ENCODE measurements around the gene BAIAP3. TPM values are rescaled to one million over a fixed set of nuclear protein-coding genes. Genes with fewer than 3 reads are reported as not detected.

BAIAP3 gene
- total and polyA plus RNA-seq, 2 experiments from 2014 or later, result 5.2 to 13.0 TPM

- H3K79me2 ChIP-seq (replicated peaks; ENCODE audit: insufficient read depth), result peaks cover 45% of the 10 kb centered on the region
- H3K27ac ChIP-seq (ENCODE audit: low read depth), result no peak overlapping the region
- no peaks in the 10 kb centered on the region for H3K9me2 ChIP-seq (ENCODE audit: insufficient read depth)
- TF ChIP-seq ZNF114 (CRISPR knock-in tag; IDR thresholded peaks at IDR 0.05), result no peak
- TF ChIP-seq, protein P1, sequence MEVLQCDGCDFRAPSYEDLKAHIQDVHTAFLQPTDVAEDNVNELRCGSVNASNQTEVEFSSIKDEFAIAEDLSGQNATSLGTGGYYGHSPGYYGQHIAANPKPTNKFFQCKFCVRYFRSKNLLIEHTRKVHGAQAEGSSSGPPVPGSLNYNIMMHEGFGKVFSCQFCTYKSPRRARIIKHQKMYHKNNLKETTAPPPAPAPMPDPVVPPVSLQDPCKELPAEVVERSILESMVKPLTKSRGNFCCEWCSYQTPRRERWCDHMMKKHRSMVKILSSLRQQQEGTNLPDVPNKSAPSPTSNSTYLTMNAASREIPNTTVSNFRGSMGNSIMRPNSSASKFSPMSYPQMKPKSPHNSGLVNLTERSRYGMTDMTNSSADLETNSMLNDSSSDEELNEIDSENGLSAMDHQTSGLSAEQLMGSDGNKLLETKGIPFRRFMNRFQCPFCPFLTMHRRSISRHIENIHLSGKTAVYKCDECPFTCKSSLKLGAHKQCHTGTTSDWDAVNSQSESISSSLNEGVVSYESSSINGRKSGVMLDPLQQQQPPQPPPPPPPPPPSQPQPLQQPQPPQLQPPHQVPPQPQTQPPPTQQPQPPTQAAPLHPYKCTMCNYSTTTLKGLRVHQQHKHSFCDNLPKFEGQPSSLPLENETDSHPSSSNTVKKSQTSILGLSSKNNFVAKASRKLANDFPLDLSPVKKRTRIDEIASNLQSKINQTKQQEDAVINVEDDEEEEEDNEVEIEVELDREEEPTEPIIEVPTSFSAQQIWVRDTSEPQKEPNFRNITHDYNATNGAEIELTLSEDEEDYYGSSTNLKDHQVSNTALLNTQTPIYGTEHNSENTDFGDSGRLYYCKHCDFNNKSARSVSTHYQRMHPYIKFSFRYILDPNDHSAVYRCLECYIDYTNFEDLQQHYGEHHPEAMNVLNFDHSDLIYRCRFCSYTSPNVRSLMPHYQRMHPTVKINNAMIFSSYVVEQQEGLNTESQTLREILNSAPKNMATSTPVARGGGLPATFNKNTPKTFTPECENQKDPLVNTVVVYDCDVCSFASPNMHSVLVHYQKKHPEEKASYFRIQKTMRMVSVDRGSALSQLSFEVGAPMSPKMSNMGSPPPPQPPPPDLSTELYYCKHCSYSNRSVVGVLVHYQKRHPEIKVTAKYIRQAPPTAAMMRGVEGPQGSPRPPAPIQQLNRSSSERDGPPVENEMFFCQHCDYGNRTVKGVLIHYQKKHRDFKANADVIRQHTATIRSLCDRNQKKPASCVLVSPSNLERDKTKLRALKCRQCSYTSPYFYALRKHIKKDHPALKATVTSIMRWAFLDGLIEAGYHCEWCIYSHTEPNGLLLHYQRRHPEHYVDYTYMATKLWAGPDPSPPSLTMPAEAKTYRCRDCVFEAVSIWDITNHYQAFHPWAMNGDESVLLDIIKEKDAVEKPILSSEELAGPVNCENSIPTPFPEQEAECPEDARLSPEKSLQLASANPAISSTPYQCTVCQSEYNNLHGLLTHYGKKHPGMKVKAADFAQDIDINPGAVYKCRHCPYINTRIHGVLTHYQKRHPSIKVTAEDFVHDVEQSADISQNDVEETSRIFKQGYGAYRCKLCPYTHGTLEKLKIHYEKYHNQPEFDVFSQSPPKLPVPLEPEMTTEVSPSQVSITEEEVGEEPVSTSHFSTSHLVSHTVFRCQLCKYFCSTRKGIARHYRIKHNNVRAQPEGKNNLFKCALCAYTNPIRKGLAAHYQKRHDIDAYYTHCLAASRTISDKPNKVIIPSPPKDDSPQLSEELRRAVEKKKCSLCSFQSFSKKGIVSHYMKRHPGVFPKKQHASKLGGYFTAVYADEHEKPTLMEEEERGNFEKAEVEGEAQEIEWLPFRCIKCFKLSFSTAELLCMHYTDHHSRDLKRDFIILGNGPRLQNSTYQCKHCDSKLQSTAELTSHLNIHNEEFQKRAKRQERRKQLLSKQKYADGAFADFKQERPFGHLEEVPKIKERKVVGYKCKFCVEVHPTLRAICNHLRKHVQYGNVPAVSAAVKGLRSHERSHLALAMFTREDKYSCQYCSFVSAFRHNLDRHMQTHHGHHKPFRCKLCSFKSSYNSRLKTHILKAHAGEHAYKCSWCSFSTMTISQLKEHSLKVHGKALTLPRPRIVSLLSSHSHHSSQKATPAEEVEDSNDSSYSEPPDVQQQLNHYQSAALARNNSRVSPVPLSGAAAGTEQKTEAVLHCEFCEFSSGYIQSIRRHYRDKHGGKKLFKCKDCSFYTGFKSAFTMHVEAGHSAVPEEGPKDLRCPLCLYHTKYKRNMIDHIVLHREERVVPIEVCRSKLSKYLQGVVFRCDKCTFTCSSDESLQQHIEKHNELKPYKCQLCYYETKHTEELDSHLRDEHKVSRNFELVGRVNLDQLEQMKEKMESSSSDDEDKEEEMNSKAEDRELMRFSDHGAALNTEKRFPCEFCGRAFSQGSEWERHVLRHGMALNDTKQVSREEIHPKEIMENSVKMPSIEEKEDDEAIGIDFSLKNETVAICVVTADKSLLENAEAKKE (CRISPR knock-in tag; IDR thresholded peaks at IDR 0.05), result no peak
- TF ChIP-seq, protein P2, sequence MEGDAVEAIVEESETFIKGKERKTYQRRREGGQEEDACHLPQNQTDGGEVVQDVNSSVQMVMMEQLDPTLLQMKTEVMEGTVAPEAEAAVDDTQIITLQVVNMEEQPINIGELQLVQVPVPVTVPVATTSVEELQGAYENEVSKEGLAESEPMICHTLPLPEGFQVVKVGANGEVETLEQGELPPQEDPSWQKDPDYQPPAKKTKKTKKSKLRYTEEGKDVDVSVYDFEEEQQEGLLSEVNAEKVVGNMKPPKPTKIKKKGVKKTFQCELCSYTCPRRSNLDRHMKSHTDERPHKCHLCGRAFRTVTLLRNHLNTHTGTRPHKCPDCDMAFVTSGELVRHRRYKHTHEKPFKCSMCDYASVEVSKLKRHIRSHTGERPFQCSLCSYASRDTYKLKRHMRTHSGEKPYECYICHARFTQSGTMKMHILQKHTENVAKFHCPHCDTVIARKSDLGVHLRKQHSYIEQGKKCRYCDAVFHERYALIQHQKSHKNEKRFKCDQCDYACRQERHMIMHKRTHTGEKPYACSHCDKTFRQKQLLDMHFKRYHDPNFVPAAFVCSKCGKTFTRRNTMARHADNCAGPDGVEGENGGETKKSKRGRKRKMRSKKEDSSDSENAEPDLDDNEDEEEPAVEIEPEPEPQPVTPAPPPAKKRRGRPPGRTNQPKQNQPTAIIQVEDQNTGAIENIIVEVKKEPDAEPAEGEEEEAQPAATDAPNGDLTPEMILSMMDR (conservative IDR thresholded peaks at IDR 0.05; ENCODE audit: low read depth in 2 of 2), result no peak
- no peak for TF ChIP-seq EZH2phosphoT487 (IDR thresholded peaks at IDR 0.05; ENCODE audit: unreplicated experiment)
- TF ChIP-seq ZNF331 (CRISPR knock-in tag; IDR thresholded peaks at IDR 0.05; ENCODE audit: low read depth), result no peak
- no peak for TF ChIP-seq JUNB (IDR thresholded peaks at IDR 0.05; ENCODE audit: unreplicated experiment)
- TF ChIP-seq NANOG (IDR thresholded peaks at IDR 0.05; ENCODE audit: borderline replicate concordance), result no peak
- TF ChIP-seq EZH2 (IDR thresholded peaks at IDR 0.05; ENCODE audit: low read depth, unreplicated experiment), result no peak
- TF ChIP-seq, protein P3, sequence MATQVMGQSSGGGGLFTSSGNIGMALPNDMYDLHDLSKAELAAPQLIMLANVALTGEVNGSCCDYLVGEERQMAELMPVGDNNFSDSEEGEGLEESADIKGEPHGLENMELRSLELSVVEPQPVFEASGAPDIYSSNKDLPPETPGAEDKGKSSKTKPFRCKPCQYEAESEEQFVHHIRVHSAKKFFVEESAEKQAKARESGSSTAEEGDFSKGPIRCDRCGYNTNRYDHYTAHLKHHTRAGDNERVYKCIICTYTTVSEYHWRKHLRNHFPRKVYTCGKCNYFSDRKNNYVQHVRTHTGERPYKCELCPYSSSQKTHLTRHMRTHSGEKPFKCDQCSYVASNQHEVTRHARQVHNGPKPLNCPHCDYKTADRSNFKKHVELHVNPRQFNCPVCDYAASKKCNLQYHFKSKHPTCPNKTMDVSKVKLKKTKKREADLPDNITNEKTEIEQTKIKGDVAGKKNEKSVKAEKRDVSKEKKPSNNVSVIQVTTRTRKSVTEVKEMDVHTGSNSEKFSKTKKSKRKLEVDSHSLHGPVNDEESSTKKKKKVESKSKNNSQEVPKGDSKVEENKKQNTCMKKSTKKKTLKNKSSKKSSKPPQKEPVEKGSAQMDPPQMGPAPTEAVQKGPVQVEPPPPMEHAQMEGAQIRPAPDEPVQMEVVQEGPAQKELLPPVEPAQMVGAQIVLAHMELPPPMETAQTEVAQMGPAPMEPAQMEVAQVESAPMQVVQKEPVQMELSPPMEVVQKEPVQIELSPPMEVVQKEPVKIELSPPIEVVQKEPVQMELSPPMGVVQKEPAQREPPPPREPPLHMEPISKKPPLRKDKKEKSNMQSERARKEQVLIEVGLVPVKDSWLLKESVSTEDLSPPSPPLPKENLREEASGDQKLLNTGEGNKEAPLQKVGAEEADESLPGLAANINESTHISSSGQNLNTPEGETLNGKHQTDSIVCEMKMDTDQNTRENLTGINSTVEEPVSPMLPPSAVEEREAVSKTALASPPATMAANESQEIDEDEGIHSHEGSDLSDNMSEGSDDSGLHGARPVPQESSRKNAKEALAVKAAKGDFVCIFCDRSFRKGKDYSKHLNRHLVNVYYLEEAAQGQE (IDR thresholded peaks at IDR 0.05; ENCODE audit: unreplicated experiment), result no peak
- TF ChIP-seq STAT1 (IDR thresholded peaks at IDR 0.05; ENCODE audit: unreplicated experiment), result no peak
- no peak for TF ChIP-seq CREB1 (CRISPR knock-in tag; IDR thresholded peaks at IDR 0.05; ENCODE audit: low read depth)
- no peak for TF ChIP-seq POLR2AphosphoS5 (IDR thresholded peaks at IDR 0.05; ENCODE audit: low read depth)
- TF ChIP-seq, protein P4, sequence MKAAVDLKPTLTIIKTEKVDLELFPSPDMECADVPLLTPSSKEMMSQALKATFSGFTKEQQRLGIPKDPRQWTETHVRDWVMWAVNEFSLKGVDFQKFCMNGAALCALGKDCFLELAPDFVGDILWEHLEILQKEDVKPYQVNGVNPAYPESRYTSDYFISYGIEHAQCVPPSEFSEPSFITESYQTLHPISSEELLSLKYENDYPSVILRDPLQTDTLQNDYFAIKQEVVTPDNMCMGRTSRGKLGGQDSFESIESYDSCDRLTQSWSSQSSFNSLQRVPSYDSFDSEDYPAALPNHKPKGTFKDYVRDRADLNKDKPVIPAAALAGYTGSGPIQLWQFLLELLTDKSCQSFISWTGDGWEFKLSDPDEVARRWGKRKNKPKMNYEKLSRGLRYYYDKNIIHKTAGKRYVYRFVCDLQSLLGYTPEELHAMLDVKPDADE (IDR thresholded peaks at IDR 0.05), result no peak
- peaks cover 14% of the 10 kb centered on the region for H3K27me3 Mint-ChIP-seq (ENCODE audit: insufficient read depth, low read depth, poor library complexity)
- peaks cover 90% of the 10 kb centered on the region for H3K36me3 Mint-ChIP-seq (ENCODE audit: low read depth)
- H3K9me3 Mint-ChIP-seq, result no peaks in the 10 kb centered on the region
- no peak overlapping the region for H3K27ac Mint-ChIP-seq
- H3K4me1 ChIP-seq (ENCODE audit: insufficient read depth), result no peaks in the 10 kb centered on the region
- no peak overlapping the region for H2AFZ ChIP-seq
- peaks cover 18% of the 10 kb centered on the region for H4K20me1 ChIP-seq (replicated peaks; ENCODE audit: insufficient read depth)
- DNase-seq (ENCODE audit: low spot score) (no peak), ATAC-seq (no peak)
- H3F3A ChIP-seq (replicated peaks; ENCODE audit: low read depth), result peaks cover 12% of the 10 kb centered on the region; the same call in 1 of the 2 replicates
- no peak overlapping the region for H3K4me3 Mint-ChIP-seq
- H3K4me2 ChIP-seq, result no peak overlapping the region
- H3K36me3 ChIP-seq (ENCODE audit: insufficient read depth), result peaks cover 36% of the 10 kb centered on the region
- H3K4me1 Mint-ChIP-seq, result peaks cover 3% of the 10 kb centered on the region; the same call in 1 of the 3 replicates
- H3K4me3 ChIP-seq, result no peak overlapping the region
- no peaks in the 10 kb centered on the region for H3K27me3 ChIP-seq (ENCODE audit: insufficient read depth)
Observed at GRCh38 chr16:1320097-1320496, 13.3 kb upstream of the BAIAP3 start.

Measured in GM23338 (cell line).